GM18867 (cell line): ENCODE data around the gene MIA.
"Not testable (repeated sequence)": the region's sequence is repeated elsewhere in the genome, so short reads cannot be mapped to it uniquely, and the experiment has no call there.

Source experiments
- ATAC-seq: cut with Tn5 transposase; IDR thresholded peaks from one replicate; pipeline ENCODE4 v1.9.1; 2021; ENCODE audit warnings: mild to moderate bottlenecking, moderate library complexity; ENCODE audit not compliant: unreplicated experiment

MIA gene

DNA sequence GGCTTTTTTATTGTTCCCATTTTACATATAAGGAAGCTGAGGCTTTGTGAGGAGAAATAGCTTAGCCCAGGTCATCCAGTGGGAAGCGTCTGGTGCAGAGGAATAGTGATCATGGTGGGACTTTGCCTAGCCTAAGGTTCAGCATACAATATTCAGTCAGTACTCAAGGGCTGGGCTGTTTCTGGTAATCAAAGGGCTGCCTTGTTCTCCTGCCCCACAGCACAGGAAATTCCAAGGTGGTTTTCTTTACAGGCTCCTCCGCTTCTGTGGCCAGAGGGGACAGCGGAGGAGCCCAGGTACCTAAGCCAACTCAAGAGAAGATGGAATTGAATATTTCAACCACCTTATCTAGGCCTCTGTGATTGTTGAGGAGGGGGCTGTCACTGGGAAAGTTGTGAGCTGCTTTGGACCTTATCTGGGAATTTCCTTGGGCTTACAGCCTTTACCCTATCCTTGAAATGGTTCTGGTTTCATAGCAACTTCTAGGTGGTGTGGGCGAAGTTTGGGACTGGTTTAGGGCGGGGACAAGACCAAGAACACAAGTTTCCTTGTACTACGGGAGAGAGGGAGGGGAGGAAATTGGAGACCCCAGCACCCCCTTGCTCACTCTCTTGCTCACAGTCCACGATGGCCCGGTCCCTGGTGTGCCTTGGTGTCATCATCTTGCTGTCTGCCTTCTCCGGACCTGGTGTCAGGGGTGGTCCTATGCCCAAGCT is at the start of gene MIA:
Gene MIA (plus strand): TSS at position 606 of the 716 bp plus-strand sequence. CDS start 22 bp downstream, at position 628.
- no peak for ATAC-seq

DNA sequence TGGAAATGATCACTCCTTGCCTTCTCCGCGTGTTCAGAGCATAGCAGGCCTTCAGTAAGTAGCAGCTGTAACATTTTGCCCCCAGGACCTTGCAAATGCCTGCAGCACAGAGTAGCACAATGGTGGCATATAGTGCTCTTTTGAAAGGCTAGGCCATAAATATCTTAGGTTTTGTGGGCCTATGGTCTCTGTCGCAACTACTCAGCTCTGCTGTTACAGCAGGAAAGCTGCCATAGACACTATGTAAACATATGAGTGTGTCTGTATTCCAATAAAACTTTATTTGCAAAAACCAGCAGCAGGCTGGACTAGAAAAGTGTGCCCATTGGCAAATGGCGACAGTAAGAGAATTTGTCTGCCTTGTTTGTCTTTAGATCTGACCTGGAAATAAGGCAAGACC is 49.0 kb upstream of the MIA start:
- no peak for ATAC-seq

DNA sequence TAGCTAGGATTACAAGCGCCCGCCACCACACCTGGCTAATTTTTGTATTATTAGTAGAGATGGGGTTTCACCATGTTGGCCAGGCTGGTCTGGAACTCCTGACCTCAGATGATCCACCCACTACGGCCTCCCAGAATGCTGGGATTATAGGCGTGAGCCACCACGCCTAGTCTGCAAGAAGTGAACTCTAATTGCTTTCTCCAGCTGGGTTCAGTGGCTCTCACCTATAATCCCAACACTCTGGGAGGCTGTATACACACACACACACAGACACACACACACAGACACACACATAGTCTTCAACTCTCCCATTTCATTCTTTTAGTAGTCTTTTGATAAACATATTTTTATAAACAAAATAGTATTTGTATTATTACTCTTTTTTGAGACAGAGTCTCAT is 45.3 kb upstream of the MIA start:
- not testable (repeated sequence) for ATAC-seq

- not testable (repeated sequence) for ATAC-seq
Measured at GRCh38 chr19:40732304-40732703, 43.0 kb upstream of the MIA start.

- ATAC-seq: no peak
Measured at GRCh38 chr19:40733149-40733548, 42.2 kb upstream of the MIA start.

GRCh38 chr19:40735013-40735771 is 40.1 kb upstream of the MIA start:
- no peak for ATAC-seq

DNA sequence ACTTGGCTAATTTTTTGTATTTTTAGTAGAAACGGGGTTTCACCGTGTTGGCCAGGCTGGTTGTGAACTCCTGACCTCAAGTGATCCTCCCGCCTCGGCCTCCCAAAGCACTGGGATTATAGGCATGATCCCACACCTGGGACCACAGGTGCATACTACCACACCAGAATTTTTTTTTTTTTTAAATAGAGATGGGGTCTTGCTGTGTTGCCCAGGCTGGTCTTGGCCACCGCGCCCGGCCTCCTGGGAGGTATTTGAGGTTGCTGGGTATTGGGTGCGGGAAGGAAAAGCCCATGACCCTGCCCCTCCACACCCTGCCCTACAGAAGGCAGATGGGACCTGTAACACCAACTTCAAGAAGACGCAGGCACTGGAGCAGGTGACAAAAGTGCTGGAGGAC is 38.7 kb upstream of the MIA start:
- no peak for ATAC-seq

DNA sequence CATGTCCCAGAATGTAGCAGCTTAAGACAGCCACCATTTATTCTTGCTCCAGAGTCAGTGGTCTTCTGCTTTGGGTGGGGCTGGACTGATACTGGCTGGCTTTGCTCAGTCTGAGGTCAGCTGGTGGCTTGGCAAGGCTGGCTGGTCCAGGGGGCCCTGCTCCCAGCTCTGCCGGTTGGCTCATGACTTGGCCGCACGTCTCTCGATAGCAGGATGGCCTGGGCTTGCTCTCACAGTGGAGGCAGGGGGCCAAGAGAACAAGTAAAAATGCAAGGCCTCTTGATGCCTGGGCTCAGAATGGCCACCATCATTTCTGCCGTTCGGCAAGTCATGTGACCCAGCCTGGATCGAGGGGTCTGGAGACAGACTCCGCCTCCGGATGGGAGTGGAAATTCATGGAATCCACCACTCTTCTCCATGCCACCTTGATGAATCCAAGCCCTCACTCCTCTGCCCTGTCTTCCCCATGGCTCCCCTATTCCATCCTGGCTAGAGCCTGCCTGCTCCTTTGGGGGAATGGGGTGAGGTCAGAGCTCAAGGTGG is 38.1 kb upstream of the MIA start:
- no peak for ATAC-seq

- no peak for ATAC-seq
Measured at GRCh38 chr19:40739030-40739839, 36.1 kb upstream of the MIA start.

- ATAC-seq: no peak
Measured at GRCh38 chr19:40739871-40740703, 35.2 kb upstream of the MIA start.

DNA sequence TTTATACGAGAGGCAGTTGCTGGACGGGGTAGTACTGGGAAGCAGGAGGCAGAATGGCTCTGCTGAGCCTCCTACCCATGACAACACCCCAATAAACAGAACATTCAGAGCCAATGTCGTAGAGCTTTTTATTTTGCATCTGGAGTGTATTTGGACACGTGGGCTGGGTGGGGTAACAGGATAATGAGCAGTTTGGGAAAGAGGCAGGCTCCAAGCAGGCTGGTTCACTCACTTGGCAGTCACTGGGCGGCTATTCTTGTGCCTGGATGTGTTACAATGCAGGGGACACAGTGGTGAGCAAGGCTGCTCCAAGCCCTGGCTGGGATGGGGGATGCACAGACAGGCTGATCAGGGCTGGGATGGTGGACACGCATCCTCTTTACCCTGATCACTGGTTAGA is 34.6 kb upstream of the MIA start:
- no peak for ATAC-seq

GRCh38 chr19:40741527-40742390 is 33.6 kb upstream of the MIA start:
- ATAC-seq: no peak

DNA sequence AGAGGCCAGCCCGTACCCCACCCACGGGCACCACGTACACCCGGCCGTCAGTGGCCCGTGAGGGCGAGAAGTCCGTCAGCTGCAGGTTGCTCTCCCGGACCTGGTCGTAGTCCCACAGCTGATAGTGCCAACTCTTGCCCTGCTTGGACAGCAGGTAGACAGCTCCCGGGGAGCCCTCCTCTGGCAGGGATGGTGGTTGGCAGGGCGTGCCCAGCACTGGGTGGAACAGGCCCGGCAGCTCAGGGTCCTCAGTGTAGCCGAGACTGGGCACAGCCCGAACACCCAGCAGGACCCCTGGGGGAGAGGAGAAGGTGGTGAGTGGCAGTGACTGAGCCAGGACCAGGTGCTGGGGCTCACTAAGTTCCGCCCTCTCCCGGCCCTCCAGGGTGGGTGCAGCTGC is 32.8 kb upstream of the MIA start:
- no peak for ATAC-seq

- ATAC-seq: no peak
Measured at GRCh38 chr19:40742886-40743285, 32.4 kb upstream of the MIA start.

DNA sequence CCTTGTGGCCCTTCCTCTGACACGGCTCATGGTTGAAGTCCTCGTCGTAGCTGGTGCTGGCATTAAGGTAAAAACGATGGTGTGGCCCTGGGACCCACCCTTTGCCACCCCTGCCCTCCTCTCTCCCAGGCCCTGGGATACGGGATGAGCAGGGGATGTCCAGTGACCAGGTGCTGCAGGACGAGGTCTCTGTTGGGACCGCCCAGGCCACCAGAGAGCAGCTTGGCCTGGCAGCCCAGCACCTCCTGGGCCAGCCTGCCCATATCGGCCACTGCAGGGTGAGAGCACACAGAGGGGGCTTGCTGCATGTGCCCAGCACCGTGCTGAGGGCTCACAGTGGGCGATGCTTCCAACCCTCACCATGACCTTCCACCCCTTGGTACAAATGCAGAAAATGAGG is 31.4 kb upstream of the MIA start:
- ATAC-seq: no peak

DNA sequence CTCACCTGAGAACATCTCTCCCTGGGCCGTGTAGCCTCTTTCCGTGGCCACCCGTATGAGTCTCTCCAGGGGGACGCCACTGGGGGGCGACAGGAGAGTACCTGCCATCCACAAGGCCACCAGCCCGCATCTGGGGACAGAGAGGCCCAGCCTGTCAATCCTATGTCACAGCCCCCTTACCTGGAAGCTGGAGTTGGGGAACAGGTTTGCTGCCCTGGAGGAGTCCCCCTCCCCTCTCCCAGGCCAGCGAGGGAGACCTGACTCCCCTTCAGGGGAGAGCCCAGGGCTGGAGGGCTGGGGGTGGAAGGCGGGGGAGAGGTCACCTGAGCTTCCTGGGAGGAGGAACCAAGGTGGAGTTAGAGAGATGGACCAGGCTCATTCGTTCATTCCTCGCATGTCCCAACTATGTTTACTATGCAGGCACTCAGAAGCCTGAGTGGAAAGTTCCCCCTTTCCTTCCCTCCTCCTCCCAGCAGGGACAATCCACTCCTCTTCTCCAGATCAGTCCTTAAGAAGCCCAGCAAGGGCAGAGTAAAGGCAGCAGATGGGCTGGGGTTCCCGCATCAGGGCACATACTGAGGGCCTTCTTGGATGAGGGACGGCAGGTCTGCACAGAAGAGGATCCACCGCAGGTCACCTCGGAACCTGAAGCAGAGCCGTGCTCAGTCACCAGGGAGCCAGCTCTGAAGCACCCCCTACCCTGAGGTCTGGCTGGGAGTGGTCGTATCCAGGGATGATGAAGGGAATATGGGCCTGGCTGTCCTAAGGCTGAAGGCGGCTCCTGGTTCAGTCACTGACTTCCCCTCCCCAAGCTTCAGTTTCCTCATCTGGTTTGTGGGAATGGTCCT is 30.5 kb upstream of the MIA start:
- no peak for ATAC-seq

GRCh38 chr19:40745402-40745780 is 29.9 kb upstream of the MIA start:
- no peak for ATAC-seq

DNA sequence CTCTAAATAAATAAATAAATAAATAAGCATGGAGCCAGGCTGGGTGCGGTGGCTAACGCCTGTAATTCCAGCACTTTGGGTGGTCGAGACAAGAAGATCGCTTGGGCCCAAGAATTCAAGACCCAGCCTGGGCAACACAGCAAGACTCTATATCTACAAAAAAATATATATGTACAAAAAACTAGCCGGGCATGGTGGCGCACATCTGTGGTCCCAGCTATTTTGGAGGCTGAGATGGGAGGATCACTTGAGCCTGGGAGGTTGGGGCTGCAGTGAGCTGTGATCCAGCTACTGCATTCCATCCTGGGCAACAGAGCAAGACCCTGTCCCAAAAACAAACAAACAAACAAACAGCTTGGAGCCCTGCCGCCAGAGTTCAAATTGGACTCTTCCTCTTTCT is 27.8 kb upstream of the MIA start:
- no peak for ATAC-seq
